Glutamatergic neuron (in vitro differentiated cells): ENCODE data around the gene SLC12A9. TPM values are rescaled to one million over a fixed set of nuclear protein-coding genes. Genes with fewer than 3 reads are reported as not detected.
"Not testable (repeated sequence)": the region's sequence is repeated elsewhere in the genome, so short reads cannot be mapped to it uniquely, and the experiment has no call there.

Experiments used
- DNase-seq: peaks from one replicate; pipeline ENCODE4 v3.0.0; 2022
- H3K27ac Mint-ChIP-seq: one replicate; pipeline ENCODE4 v1.8.0; 2020; ENCODE audit warnings: mild to moderate bottlenecking, mixed read lengths, inconsistent platforms; ENCODE audit not compliant: unreplicated experiment
- H3K27me3 Mint-ChIP-seq: one replicate; pipeline ENCODE4 v1.8.0; 2020; ENCODE audit warnings: mild to moderate bottlenecking, moderate library complexity, mixed read lengths, inconsistent platforms; ENCODE audit not compliant: unreplicated experiment
- H3K36me3 Mint-ChIP-seq: one replicate; pipeline ENCODE4 v1.8.0; 2020; ENCODE audit warnings: mild to moderate bottlenecking, mixed read lengths, inconsistent platforms; ENCODE audit not compliant: unreplicated experiment
- H3K4me1 Mint-ChIP-seq: one replicate; pipeline ENCODE4 v1.8.0; 2020; ENCODE audit warnings: mild to moderate bottlenecking, low read depth, mixed read lengths, inconsistent platforms; ENCODE audit not compliant: unreplicated experiment
- H3K4me3 Mint-ChIP-seq: one replicate; pipeline ENCODE4 v1.8.0; 2020; ENCODE audit warnings: mild to moderate bottlenecking, mixed read lengths, inconsistent platforms; ENCODE audit not compliant: unreplicated experiment
- H3K9me3 Mint-ChIP-seq: one replicate; pipeline ENCODE4 v1.8.0; 2020; ENCODE audit warnings: mild to moderate bottlenecking, moderate library complexity, mixed read lengths, inconsistent platforms; ENCODE audit not compliant: unreplicated experiment
- CTCF ChIP-seq: fragments of 200-600 bp; sonication (generic); IDR thresholded peaks from one replicate; pipeline ENCODE4 v1.5.0; 2021; ENCODE audit not compliant: partially characterized antibody, unreplicated experiment
- total RNA-seq: library from RNA; stranded (reverse); fragmentation: NEBNext Ultra II Directional; extraction: Animal tissue kit (Norgen Biotek cat#: 25700); gene quantifications from one replicate; pipeline ENCODE4 v1.2.1, GENCODE V29; 2021; ENCODE audit not compliant: unreplicated experiment

The SLC12A9 gene
- total RNA-seq, 1 donor from 2014 or later: 36.7 TPM

- no peaks in the 10 kb centered on the region for H3K36me3 Mint-ChIP-seq
- H3K4me1 Mint-ChIP-seq: peaks cover 11% of the 10 kb centered on the region
- H3K4me3 Mint-ChIP-seq: no peak overlapping the region
- H3K27me3 Mint-ChIP-seq: peaks cover 4% of the 10 kb centered on the region
- H3K9me3 Mint-ChIP-seq: peaks cover 6% of the 10 kb centered on the region
- H3K27ac Mint-ChIP-seq: no peak overlapping the region
- TF ChIP-seq CTCF: no peak
- no peak for DNase-seq
Measured at GRCh38 chr7:100840470-100841100, 11.9 kb upstream of the SLC12A9 start.

GRCh38 chr7:100847360-100847759 is 5.2 kb upstream of the SLC12A9 start:
- no peak overlapping the region for H3K27ac Mint-ChIP-seq
- no peak overlapping the region for H3K4me3 Mint-ChIP-seq
- peaks cover 2% of the 10 kb centered on the region for H3K27me3 Mint-ChIP-seq
- peaks cover 1% of the 10 kb centered on the region for H3K9me3 Mint-ChIP-seq
- no peak for DNase-seq
- TF ChIP-seq CTCF: no peak
- no peaks in the 10 kb centered on the region for H3K36me3 Mint-ChIP-seq
- peaks cover 3% of the 10 kb centered on the region for H3K4me1 Mint-ChIP-seq

GRCh38 chr7:100854146-100854895 is 1.8 kb downstream of the SLC12A9 start:
- TF ChIP-seq CTCF: no peak

GRCh38 chr7:100854899-100855298 is 2.4 kb downstream of the SLC12A9 start:
- not testable (repeated sequence) for H3K36me3 Mint-ChIP-seq, H3K4me3 Mint-ChIP-seq, H3K4me1 Mint-ChIP-seq

More at GRCh38 chr7:100854146-100854895, 1.8 kb downstream of the SLC12A9 start:
- peaks cover 1% of the 10 kb centered on the region for H3K9me3 Mint-ChIP-seq
- DNase-seq: no peak
- no peaks in the 10 kb centered on the region for H3K4me1 Mint-ChIP-seq
- H3K27me3 Mint-ChIP-seq: peaks cover 4% of the 10 kb centered on the region
- H3K36me3 Mint-ChIP-seq: no peaks in the 10 kb centered on the region
- no peak overlapping the region for H3K4me3 Mint-ChIP-seq
- no peak overlapping the region for H3K27ac Mint-ChIP-seq

GRCh38 chr7:100855515-100855914 is 3.0 kb downstream of the SLC12A9 start:
- peaks cover 1% of the 10 kb centered on the region for H3K9me3 Mint-ChIP-seq
- H3K4me1 Mint-ChIP-seq: no peaks in the 10 kb centered on the region
- peaks cover 4% of the 10 kb centered on the region for H3K27me3 Mint-ChIP-seq
- no peak overlapping the region for H3K27ac Mint-ChIP-seq
- no peak overlapping the region for H3K4me3 Mint-ChIP-seq
- DNase-seq: no peak
- TF ChIP-seq CTCF: no peak
- H3K36me3 Mint-ChIP-seq: no peaks in the 10 kb centered on the region

More at GRCh38 chr7:100854899-100855298, 2.4 kb downstream of the SLC12A9 start:
- DNase-seq, H3K27ac Mint-ChIP-seq, H3K27me3 Mint-ChIP-seq, H3K9me3 Mint-ChIP-seq: not testable (repeated sequence)
